ENCODE results near the gene GATB. TPM values are rescaled to one million over a fixed set of nuclear protein-coding genes. Genes with fewer than 3 reads are reported as not detected.

The GATB gene
- total and polyA plus RNA-seq, 2 of the 4 experiments (the other 2 are of a cell fraction), result 18.7 to 20.3 TPM

GRCh38 chr4:151640381-151640780 is 120.4 kb downstream of the GATB start:
- BruUV-seq (replicated peaks), result no TSS peak
- Histone ChIP-seq H2AFZ (replicated peaks; ENCODE audit: low read length, poor library complexity) (no peak overlapping the region), H3K4me3 (ENCODE audit: insufficient read depth, low read depth, low read length) (no peak overlapping the region), H3K14ac (replicated peaks; ENCODE audit: low read depth, low read length) (no peak overlapping the region), H3K9ac (ENCODE audit: low read depth, low read length) (no peak overlapping the region), H3K9me3 (ENCODE audit: control insufficient read depth, insufficient read depth, low read length) (no peaks in the 10 kb centered on the region), H4K5ac (ENCODE audit: low read depth, low read length) (peak overlapping the region; percentile 31; the same call in 1 of the 2 replicates), H2BK15ac (ENCODE audit: low read depth, low read length) (no peak overlapping the region), H3K27ac (ENCODE audit: insufficient read depth, low read length) (no peak overlapping the region), H2BK120ac (ENCODE audit: low read depth, low read length) (no peak overlapping the region), H3K4ac (ENCODE audit: low read depth, low read length) (no peak overlapping the region), H4K91ac (ENCODE audit: insufficient read depth, low read depth, low read length) (no peak overlapping the region), H3K56ac (ENCODE audit: extremely low read depth, insufficient read depth, low read length) (no peak overlapping the region), H2BK20ac (ENCODE audit: low read depth, low read length) (no peak overlapping the region), H4K8ac (ENCODE audit: low read depth in 2 of 2, low read length in 2 of 2) (no peak overlapping the region), H3K23ac (ENCODE audit: low read depth, low read length) (no peak overlapping the region), H3K36me3 (ENCODE audit: control insufficient read depth, insufficient read depth, low read length) (no peaks in the 10 kb centered on the region), H3K4me1 (ENCODE audit: control insufficient read depth, insufficient read depth, low read length) (no peaks in the 10 kb centered on the region), H2BK5ac (ENCODE audit: low read depth, low read length, poor library complexity, severe bottlenecking) (no peak overlapping the region), H3K18ac (ENCODE audit: low read depth, low read length) (no peak overlapping the region), H2AK9ac (replicated peaks; ENCODE audit: low read depth, low read length, poor library complexity) (no peak overlapping the region), H4K20me1 (ENCODE audit: insufficient read depth, low read length) (no peaks in the 10 kb centered on the region), H3K79me1 (ENCODE audit: low read depth in 1 of 2, low read length in 2 of 2) (no peaks in the 10 kb centered on the region), H3K4me2 (ENCODE audit: low read depth, low read length) (no peak overlapping the region), H3K27me3 (ENCODE audit: control insufficient read depth, insufficient read depth, low read length) (peaks cover 9% of the 10 kb centered on the region), H3K9me1 (ENCODE audit: insufficient read depth, low read length) (no peaks in the 10 kb centered on the region), H2AK5ac (ENCODE audit: low read depth, low read length) (no peak overlapping the region)
- CTCF ChIA-PET, result no interaction called here
- ATAC-seq (ENCODE audit: low read depth) (no peak), DNase-seq (no peak)
- dilution Hi-C loops (cut with HindIII; ENCODE audit: low sequenced_read_pairs, unreplicated experiment), result no loop called here
- in situ Hi-C loops (cut with MboI; ENCODE audit: low sequenced_read_pairs), result no loop called here
- no CpG with 5 or more reads among the region's 1 CpG for WGBS, 2 experiments (ENCODE audit: extremely low coverage in 2 of 2, insufficient read length in 1 of 2)
- POLR2A ChIA-PET (ENCODE audit: unreplicated experiment), result interaction anchor here (0.5 kb wide), 1 partner anchor 144 kb away, joined by 3 read pairs; no protein-coding TSS in a partner anchor
- intact Hi-C loops (cut with micrococcal nuclease), result loop anchor here (10.0 kb wide), 1 partner anchor 734 kb away; no protein-coding TSS in a partner anchor
- no peak for TF ChIP-seq CTCF (conservative IDR thresholded peaks at IDR 0.05; ENCODE audit: low read depth, low read length)
- no peak for TF ChIP-seq POLR2A (IDR thresholded peaks at IDR 0.05; ENCODE audit: low read depth, low read length)
- no peak for TF ChIP-seq MXI1 (IDR thresholded peaks at IDR 0.05; ENCODE audit: borderline replicate concordance, low read depth, low read length)
- TF ChIP-seq ELK1 (IDR thresholded peaks at IDR 0.05; ENCODE audit: borderline replicate concordance, low read depth, low read length), result no peak
- no peak for TF ChIP-seq RCOR1 (IDR thresholded peaks at IDR 0.05; ENCODE audit: insufficient replicate concordance, low read length)
- no peak for TF ChIP-seq BHLHE40 (IDR thresholded peaks at IDR 0.05; ENCODE audit: low read depth, low read length)
- no peak for TF ChIP-seq FOS (IDR thresholded peaks at IDR 0.05; ENCODE audit: low read depth, low read length)
- no peak for TF ChIP-seq CHD1 (IDR thresholded peaks at IDR 0.05; ENCODE audit: low read depth, low read length)
- TF ChIP-seq MAFK (IDR thresholded peaks at IDR 0.05; ENCODE audit: low read depth, low read length), result no peak
- no peak for TF ChIP-seq USF2 (IDR thresholded peaks at IDR 0.05; ENCODE audit: low read depth, low read length)
- no peak for TF ChIP-seq MAZ (IDR thresholded peaks at IDR 0.05; ENCODE audit: borderline replicate concordance, low read depth, low read length)
- no peak for TF ChIP-seq RFX5 (IDR thresholded peaks at IDR 0.05; ENCODE audit: low read depth, low read length)

Data from IMR-90 (cell line).